ENCODE measurements around the gene INHBE. TPM values are rescaled to one million over a fixed set of nuclear protein-coding genes. Genes with fewer than 3 reads are reported as not detected.

The INHBE gene
- total and polyA plus RNA-seq, 2 of the 8 experiments (the other 6 are each of a cell fraction or from before 2014, with no cell fraction given) = 10.2 to 18.8 TPM

DNA sequence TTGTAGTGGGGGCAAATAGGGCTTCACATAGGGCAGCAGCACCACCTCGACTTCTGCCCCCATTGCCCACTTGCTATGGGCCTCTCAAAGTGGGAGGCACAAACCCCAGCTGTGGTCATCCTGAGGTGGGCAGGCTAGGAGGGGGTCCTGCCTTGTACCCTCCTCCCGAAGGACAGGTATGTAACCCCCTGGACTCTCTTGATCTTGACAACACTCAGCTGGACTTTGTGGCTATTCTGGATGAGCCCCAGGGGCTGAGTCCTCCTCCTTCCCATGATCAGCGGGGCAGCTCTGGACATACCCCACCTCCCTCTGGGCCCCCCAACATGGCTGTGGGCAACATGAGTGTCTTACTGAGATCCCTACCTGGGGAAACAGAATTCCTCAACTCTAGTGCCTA is 16.6 kb downstream of the INHBE start:
- no peak for DNase-seq (ENCODE audit: low read depth in 1 of 2, low spot score in 2 of 2)
- CTCF ChIA-PET (ENCODE audit: partially characterized antibody) = interaction anchor here (0.6 to 25.1 kb wide), 5 partner anchors 9 to 766 kb away, joined by 3 to 441 read pairs (median 4); partner anchors contain the start of genes ARHGAP9, GLI1 and INHBE
- no peaks in the 10 kb centered on the region for H3K9me3 ChIP-seq (ENCODE audit: insufficient read depth in 2 of 2, low read depth in 1 of 2, low read length in 1 of 2)
- no peak overlapping the region for H3K4ac ChIP-seq (replicated peaks; ENCODE audit: insufficient read length, low read depth, low read length)
- WGBS, 2 experiments (ENCODE audit: extremely low coverage in 1 of 2, insufficient coverage in 1 of 2, insufficient read length in 1 of 2, insufficient replicate concordance in 2 of 2, low coverage in 1 of 2, low lambda C conversion rate in 2 of 2, missing lambda C conversion rate in 1 of 2) = 81% methylated on average over 3 of the region's 3 CpGs; no CpG with 5 or more reads in 1 of the 2 experiments
- no peak overlapping the region for H3K23ac ChIP-seq (ENCODE audit: insufficient read length)
- peaks cover 0 to 11% (median 2%) of the 10 kb centered on the region in 4 experiments; a peak in 3 of 8 replicates for H3K36me3 ChIP-seq (ENCODE audit: control insufficient read depth in 2 of 4, insufficient read depth in 4 of 4, low read length in 3 of 4)
- peaks cover 20 to 41% (median 35%) of the 10 kb centered on the region in 4 experiments for H3K27me3 ChIP-seq (replicated peaks in 1 of 4; ENCODE audit: control insufficient read depth in 3 of 4, extremely low read depth in 1 of 4, insufficient read depth in 3 of 4, low read length in 3 of 4)
- H4K8ac ChIP-seq (ENCODE audit: extremely low read depth, insufficient read depth, low read length) = no peak overlapping the region
- POLR2A ChIA-PET (ENCODE audit: partially characterized antibody) = interaction anchor here (1.0 to 1.5 kb wide), 3 partner anchors 172 to 242 kb away, joined by 3 to 4 read pairs (median 4); no protein-coding TSS in a partner anchor
- H3K14ac ChIP-seq (ENCODE audit: insufficient read length) = no peak overlapping the region
- no peak overlapping the region for H3K4me2 ChIP-seq (ENCODE audit: insufficient read depth in 1 of 2, low read depth in 2 of 2, low read length in 2 of 2)
- H3K27ac ChIP-seq (ENCODE audit: low read depth, low read length) = no peak overlapping the region
- no peak overlapping the region for H3K18ac ChIP-seq (ENCODE audit: extremely low read depth, low read length)
- no peak overlapping the region for H2AK5ac ChIP-seq (ENCODE audit: low read depth, low read length)
- H2BK120ac ChIP-seq (replicated peaks; ENCODE audit: low read depth, low read length) = no peak overlapping the region
- no peak overlapping the region for H3K9ac ChIP-seq (replicated peaks in 1 of 4; ENCODE audit: extremely low read depth in 1 of 4, low read depth in 3 of 4, low read length in 3 of 4)
- H2BK15ac ChIP-seq (ENCODE audit: low read length) = no peak overlapping the region
- no peaks in the 10 kb centered on the region for H3K79me2 ChIP-seq (ENCODE audit: control insufficient read depth in 1 of 2, insufficient read depth in 2 of 2, low read length in 2 of 2)
- H3K23me2 ChIP-seq (ENCODE audit: low read depth, low read length) = peaks cover 8% of the 10 kb centered on the region; the same call in 1 of the 2 replicates
- H2AFZ ChIP-seq (ENCODE audit: low read length) = no peak overlapping the region
- H3K4me1 ChIP-seq (replicated peaks in 1 of 4; ENCODE audit: control insufficient read depth in 3 of 4, insufficient read depth in 4 of 4, low read length in 3 of 4) = peaks cover 0 to 19% (median 4%) of the 10 kb centered on the region in 4 experiments; a peak in 6 of 7 replicates
- FAIRE-seq = no peak
- H3K4me3 ChIP-seq (ENCODE audit: extremely low read depth in 1 of 4, insufficient read depth in 2 of 4, low read depth in 3 of 4, low read length in 4 of 4) = no peak overlapping the region
- H4K5ac ChIP-seq (ENCODE audit: insufficient read length, low read depth, low read length) = no peak overlapping the region
- TF ChIP-seq HDAC2 (IDR thresholded peaks at IDR 0.05; ENCODE audit: borderline replicate concordance in 1 of 2, low read depth in 2 of 2, low read length in 2 of 2) = no peak
- TF ChIP-seq KDM4A (IDR thresholded peaks at IDR 0.05; ENCODE audit: low read depth, low read length, severe bottlenecking) = no peak
- TF ChIP-seq TCF12 (IDR thresholded peaks at IDR 0.05; ENCODE audit: low read depth, low read length) = no peak
- TF ChIP-seq POLR2AphosphoS5 (IDR thresholded peaks at IDR 0.05; ENCODE audit: low read depth, low read length) = no peak
- TF ChIP-seq CBX5 (IDR thresholded peaks at IDR 0.05; ENCODE audit: low read depth, low read length) = no peak
- TF ChIP-seq RNF2 (IDR thresholded peaks at IDR 0.05; ENCODE audit: borderline replicate concordance, low read depth, low read length, missing control alignments, poor library complexity, severe bottlenecking) = no peak
- no peak for TF ChIP-seq TBP (IDR thresholded peaks at IDR 0.05; ENCODE audit: low read depth, low read length)
- no peak for TF ChIP-seq TAF1 (IDR thresholded peaks at IDR 0.05; ENCODE audit: low read depth, low read length)
- H4K20me1 ChIP-seq (replicated peaks in 1 of 2; ENCODE audit: control insufficient read depth in 1 of 2, insufficient read depth in 2 of 2, low read length in 2 of 2) = peaks cover 0 to 6% of the 10 kb centered on the region in 2 experiments
- no peak overlapping the region for H3K56ac ChIP-seq (replicated peaks; ENCODE audit: insufficient read length, low read depth, low read length)
- no peak overlapping the region for H2BK20ac ChIP-seq (ENCODE audit: low read length)
- H4K91ac ChIP-seq (replicated peaks; ENCODE audit: insufficient read length, low read length) = no peak overlapping the region
- no peak overlapping the region for H2BK12ac ChIP-seq (ENCODE audit: low read depth, low read length)
- H2BK5ac ChIP-seq (ENCODE audit: low read depth, low read length) = no peak overlapping the region
- no peaks in the 10 kb centered on the region for H3K79me1 ChIP-seq (ENCODE audit: low read depth, low read length)
